Naive thymus-derived CD4-positive, alpha-beta T cell (primary cell): ENCODE results near the gene C3orf33. TPM values are rescaled to one million over a fixed set of nuclear protein-coding genes. Genes with fewer than 3 reads are reported as not detected.
"Not testable (repeated sequence)": the region's sequence is repeated elsewhere in the genome, so short reads cannot be mapped to it uniquely, and the experiment has no call there.

Experiments used
- ATAC-seq: fragments of 150-1000 bp; cut with Tn5 transposase; 2 replicates; pipeline ENCODE4 v1.10.0; 2021; ENCODE audit warnings: mild to moderate bottlenecking, moderate library complexity
- CTCF ChIA-PET: fragments of 350-600 bp; sonication (Branson Sonifier 250); formaldehyde crosslinking; loops from one replicate; lab custom pipeline; 2021; ENCODE audit warnings: antibody characterized with exemption; lab: Charles Lee
- POLR2A ChIA-PET: fragments of 350-600 bp; sonication (Branson Sonifier 250); formaldehyde crosslinking; loops from one replicate; lab custom pipeline; 2021; ENCODE audit warnings: antibody characterized with exemption, inconsistent platforms; lab: Charles Lee
- DNase-seq, 9 donors: peaks; one replicate each; pipeline versions ENCODE4 v3.0.0 to v3.0.0-alpha.2; 2020 to 2022; ENCODE audit warnings: mixed read lengths in 1 of 9
- H3K27ac ChIP-seq: one replicate; pipeline ENCODE4 v1.7.0; 2013; ENCODE audit warnings: mild to moderate bottlenecking, low read depth, low read length, moderate library complexity
- H3K27me3 ChIP-seq, 2 donors: one replicate each; pipeline ENCODE4 v1.7.0; 2013; ENCODE audit warnings: low read length in 2 of 2, mild to moderate bottlenecking in 2 of 2, moderate library complexity in 2 of 2; ENCODE audit not compliant: control insufficient read depth in 2 of 2, insufficient read depth in 2 of 2
- H3K36me3 ChIP-seq, 3 experiments: 1 replicate in 2 of 3; 2 replicates in 1 of 3; pipeline ENCODE4 v1.7.0; 2013; ENCODE audit warnings: low read length in 3 of 3, mild to moderate bottlenecking in 3 of 3, moderate library complexity in 1 of 3; ENCODE audit not compliant: insufficient read depth in 3 of 3, control insufficient read depth in 2 of 3
- H3K4me1 ChIP-seq, 2 donors: one replicate each; pipeline ENCODE4 v1.7.0; 2013; ENCODE audit warnings: low read length in 2 of 2, mild to moderate bottlenecking in 2 of 2, moderate library complexity in 1 of 2; ENCODE audit not compliant: control insufficient read depth in 2 of 2, insufficient read depth in 2 of 2
- H3K4me3 ChIP-seq: 2 replicates; pipeline ENCODE4 v1.7.0; 2013; ENCODE audit warnings: mild to moderate bottlenecking, low read length
- H3K9me3 ChIP-seq, 3 experiments: 1 replicate in 2 of 3; 2 replicates in 1 of 3; pipeline ENCODE4 v1.7.0; 2013; ENCODE audit warnings: low read length in 3 of 3; ENCODE audit not compliant: control insufficient read depth in 2 of 3
- H3K27ac Mint-ChIP-seq, 9 donors: one replicate each; pipeline ENCODE4 v1.8.0; 2020 to 2022; ENCODE audit warnings: mixed read lengths in 9 of 9, mild to moderate bottlenecking in 8 of 9, moderate library complexity in 5 of 9, inconsistent platforms in 2 of 9
- H3K27me3 Mint-ChIP-seq, 5 donors: one replicate each; pipeline ENCODE4 v1.8.0; 2021 to 2022; ENCODE audit warnings: mixed read lengths in 5 of 5, mild to moderate bottlenecking in 1 of 5
- H3K36me3 Mint-ChIP-seq, 5 donors: one replicate each; pipeline ENCODE4 v1.8.0; 2020 to 2022; ENCODE audit warnings: mixed read lengths in 5 of 5, mild to moderate bottlenecking in 3 of 5, inconsistent platforms in 1 of 5
- H3K4me1 Mint-ChIP-seq, 7 donors: one replicate each; pipeline ENCODE4 v1.8.0; 2020 to 2022; ENCODE audit warnings: mixed read lengths in 7 of 7, mild to moderate bottlenecking in 3 of 7, inconsistent platforms in 1 of 7
- H3K4me3 Mint-ChIP-seq, 10 donors: one replicate each; pipeline ENCODE4 v1.8.0; 2020 to 2022; ENCODE audit warnings: mild to moderate bottlenecking in 10 of 10, mixed read lengths in 10 of 10, moderate library complexity in 6 of 10, inconsistent platforms in 2 of 10
- H3K9me3 Mint-ChIP-seq, 11 donors: one replicate each; pipeline ENCODE4 v1.8.0; 2020 to 2022; ENCODE audit warnings: mixed read lengths in 11 of 11, mild to moderate bottlenecking in 4 of 11, inconsistent platforms in 1 of 11, moderate library complexity in 1 of 11
- intact Hi-C, 2 donors: fragments of 100-400 bp; cut with micrococcal nuclease; formaldehyde crosslinking; loops; one replicate each; pipeline ENCODE4 v1.15.1; 2023
- polyA plus RNA-seq, 2 donors: library from polyadenylated mRNA; unstranded; fragments of 300-500 nt; fragmentation: Illumina TruSeq; gene quantifications; one replicate each; pipeline ENCODE4 v1.2.3, GENCODE V29; 2021
- total RNA-seq, 6 experiments: library from RNA in 5 of 6; stranded (reverse) in 5 of 6; gene quantifications; 1 replicate in 5 of 6; 2 replicates in 1 of 6; pipeline ENCODE4 v1.2.3 and lab custom pipeline; 2021 to 2026

C3orf33 gene
- total and polyA plus RNA-seq, 7 experiments from 2014 or later = 1.1 to 4.6 (median 3.0) TPM

DNA sequence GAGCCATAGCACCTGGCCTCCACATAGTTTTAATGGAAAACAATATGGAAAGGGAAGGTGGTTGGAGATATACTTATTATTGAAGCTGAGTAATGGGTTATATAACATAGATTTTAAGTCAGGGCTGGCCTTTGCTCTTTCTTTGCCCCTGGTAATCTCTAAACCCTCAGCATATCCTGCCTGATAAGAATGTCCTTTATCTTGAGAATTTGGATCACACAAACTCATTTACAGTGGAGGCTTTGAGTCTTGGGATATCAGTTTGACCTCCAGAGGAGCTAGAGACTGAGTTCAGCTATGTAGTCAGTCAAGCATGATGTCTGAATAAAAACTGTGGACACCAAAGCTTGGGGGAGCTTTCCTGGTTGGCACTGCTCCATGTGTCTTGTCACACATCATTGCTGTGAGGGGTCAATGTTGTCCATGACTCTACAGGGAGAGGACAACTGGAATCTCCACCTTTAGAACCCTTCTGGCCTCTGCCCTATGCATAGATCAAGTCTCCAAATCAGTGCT, 9.0 kb upstream of the C3orf33 start:
- Histone ChIP-seq H3K9me3 (no peaks in the 10 kb centered on the region), H3K27ac (no peak overlapping the region), H3K27me3 (no peaks in the 10 kb centered on the region), H3K4me1 (no peaks in the 10 kb centered on the region), H3K36me3 (no peaks in the 10 kb centered on the region), H3K4me3 (no peak overlapping the region)
- Mint-ChIP-seq H3K36me3 (peaks cover 0 to 4% (median 2%) of the 10 kb centered on the region in 5 donors), H3K4me3 (no peak overlapping the region), H3K4me1 (no peaks in the 10 kb centered on the region), H3K9me3 (no peaks in the 10 kb centered on the region), H3K27me3 (peaks cover 4 to 17% (median 8%) of the 10 kb centered on the region in 5 donors), H3K27ac (no peak overlapping the region)
- ChIA-PET CTCF (interaction anchor here (2.1 kb wide), 1 partner anchor 9 kb away, joined by 11 read pairs; the partner anchor contains the start of gene C3orf33), POLR2A (no interaction called here)
- DNase-seq = no peak
- intact Hi-C loops = no loop called here
- ATAC-seq = no peak

- H3K27ac ChIP-seq, POLR2A ChIA-PET, H3K4me1 Mint-ChIP-seq, H3K4me3 Mint-ChIP-seq, H3K9me3 ChIP-seq, H3K9me3 Mint-ChIP-seq, ATAC-seq, H3K27me3 ChIP-seq, intact Hi-C loops, DNase-seq, CTCF ChIA-PET, H3K4me3 ChIP-seq, H3K36me3 Mint-ChIP-seq, H3K36me3 ChIP-seq, H3K4me1 ChIP-seq, H3K27ac Mint-ChIP-seq: not testable (repeated sequence)
- H3K27me3 Mint-ChIP-seq = peaks cover 10 to 17% (median 14%) of the 10 kb centered on the region in 5 donors
Measured at GRCh38 chr3:155813224-155813623, 7.1 kb upstream of the C3orf33 start.

GRCh38 chr3:155809181-155809580, 3.1 kb upstream of the C3orf33 start:
- Mint-ChIP-seq H3K4me1 (peaks cover 7 to 17% (median 12%) of the 10 kb centered on the region in 7 donors), H3K27ac (no peak overlapping the region), H3K27me3 (peaks cover 10 to 19% (median 14%) of the 10 kb centered on the region in 5 donors), H3K9me3 (no peaks in the 10 kb centered on the region), H3K4me3 (no peak overlapping the region), H3K36me3 (no peaks in the 10 kb centered on the region)
- DNase-seq (no peak), ATAC-seq (no peak)
- Histone ChIP-seq H3K36me3 (no peaks in the 10 kb centered on the region), H3K9me3 (no peaks in the 10 kb centered on the region), H3K4me1 (no peaks in the 10 kb centered on the region), H3K27me3 (no peaks in the 10 kb centered on the region), H3K4me3 (no peak overlapping the region), H3K27ac (no peak overlapping the region)
- ChIA-PET CTCF (no interaction called here), POLR2A (no interaction called here)
- intact Hi-C loops = loop anchor here (5.0 to 10.0 kb wide), 5 partner anchors 67 to 1484 kb away; partner anchors contain the start of genes DHX36 (in 1 of the 2) and TIPARP (in 1 of the 2)

DNA sequence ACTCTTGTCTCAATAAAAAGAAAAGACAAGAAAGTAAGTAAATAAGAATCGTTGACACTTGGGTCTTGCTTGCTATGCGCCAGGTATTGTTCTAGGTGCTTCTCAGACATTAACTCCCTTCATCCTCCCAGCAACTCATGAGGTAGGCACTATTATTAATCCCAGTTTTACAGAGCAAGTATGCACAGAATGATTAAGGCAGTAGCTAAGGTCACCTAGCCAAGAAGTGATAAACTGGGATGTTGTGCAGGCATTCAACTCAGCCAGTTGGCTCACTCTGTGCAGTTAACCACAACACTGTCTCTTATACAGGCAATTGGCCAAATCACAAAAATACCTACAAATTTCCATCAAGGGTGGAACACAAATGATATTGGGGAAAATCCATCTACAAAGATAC, 1.7 kb upstream of the C3orf33 start:
- H3K4me3 Mint-ChIP-seq = peak overlapping the region in 1 of 10 donors; percentile 38
- peaks cover 0 to 3% (median 0%) of the 10 kb centered on the region in 3 experiments for H3K36me3 ChIP-seq
- H3K36me3 Mint-ChIP-seq = peaks cover 0 to 5% (median 3%) of the 10 kb centered on the region in 5 donors
- H3K4me1 Mint-ChIP-seq = peaks cover 8 to 18% (median 12%) of the 10 kb centered on the region in 7 donors
- peak overlapping the region in 1 of 9 donors; percentile 6 for H3K27ac Mint-ChIP-seq
- intact Hi-C loops = loop anchor here (2.0 to 10.0 kb wide), 6 partner anchors 19 to 1483 kb away; partner anchors contain the start of genes DHX36 (in 1 of the 2) and TIPARP (in 1 of the 2)
- ATAC-seq (no peak), DNase-seq (no peak)
- H3K27me3 ChIP-seq = no peaks in the 10 kb centered on the region
- no peaks in the 10 kb centered on the region for H3K9me3 ChIP-seq
- ChIA-PET CTCF (no interaction called here), POLR2A (no interaction called here)
- H3K4me3 ChIP-seq = no peak overlapping the region
- H3K27me3 Mint-ChIP-seq = peaks cover 10 to 19% (median 14%) of the 10 kb centered on the region in 5 donors
- H3K27ac ChIP-seq = no peak overlapping the region
- H3K4me1 ChIP-seq = no peaks in the 10 kb centered on the region
- H3K9me3 Mint-ChIP-seq = no peaks in the 10 kb centered on the region

DNA sequence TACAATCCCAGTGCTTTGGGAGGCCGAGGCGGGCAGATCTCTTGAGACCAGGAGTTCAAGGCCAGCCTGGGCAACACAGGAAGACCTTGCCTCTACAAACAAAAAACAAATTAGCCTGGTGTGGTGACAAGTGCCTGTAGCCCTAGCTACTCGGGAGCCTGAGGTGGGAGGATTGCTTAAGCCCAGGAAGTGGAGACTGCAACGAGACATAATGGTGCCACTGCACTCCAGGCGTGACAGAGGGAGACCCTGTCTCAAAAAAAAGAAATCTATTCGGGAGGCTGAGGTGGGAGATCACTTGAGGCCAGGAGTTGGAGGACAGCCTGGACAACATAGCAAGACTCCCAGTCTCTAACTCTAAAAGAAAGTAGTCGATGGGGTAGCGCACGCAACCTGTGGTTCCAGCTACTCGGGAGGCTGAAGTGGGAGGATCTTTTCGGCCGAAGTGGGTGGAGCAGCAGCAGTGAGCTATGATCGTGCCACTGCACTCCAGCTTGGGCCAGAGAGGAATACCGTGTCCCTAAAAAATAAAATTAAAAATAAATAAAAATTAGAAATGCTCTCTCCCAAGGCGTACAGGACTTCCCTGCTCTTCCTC, 775 bp downstream of the C3orf33 start:
- peak overlapping the region; percentile 79 for H3K27ac ChIP-seq
- no peak for DNase-seq
- Mint-ChIP-seq H3K27ac (peak overlapping the region; percentile 71 to 94 (median 81)), H3K36me3 (peaks cover 2 to 23% (median 19%) of the 10 kb centered on the region in 5 donors), H3K9me3 (no peaks in the 10 kb centered on the region), H3K4me1 (peaks cover 8 to 33% (median 22%) of the 10 kb centered on the region in 7 donors), H3K27me3 (peaks cover 0 to 15% (median 6%) of the 10 kb centered on the region in 5 donors), H3K4me3 (peak overlapping the region; percentile 79 to 91 (median 90))
- peak; percentile 9 for ATAC-seq
- peak overlapping the region; percentile 71 for H3K4me3 ChIP-seq
- ChIA-PET POLR2A (interaction anchor here (0.7 to 2.6 kb wide), 8 partner anchors 26 to 1368 kb away, joined by 3 to 25 read pairs (median 6); partner anchors contain the start of genes CCNL1, GMPS and SLC33A1), CTCF (interaction anchor here (0.7 to 2.4 kb wide), 16 partner anchors 9 to 1370 kb away, joined by 3 to 13 read pairs (median 5); partner anchors contain the start of genes GMPS and SLC33A1)
- peaks cover 0 to 3% (median 0%) of the 10 kb centered on the region in 3 experiments for H3K36me3 ChIP-seq
- no peaks in the 10 kb centered on the region for H3K4me1 ChIP-seq
- no peaks in the 10 kb centered on the region for H3K9me3 ChIP-seq
- intact Hi-C loops = loop anchor here (1.0 to 10.0 kb wide), 6 partner anchors 63 to 1481 kb away; partner anchors contain the start of genes DHX36 (in 1 of the 2) and TIPARP (in 1 of the 2)
- no peaks in the 10 kb centered on the region for H3K27me3 ChIP-seq

DNA sequence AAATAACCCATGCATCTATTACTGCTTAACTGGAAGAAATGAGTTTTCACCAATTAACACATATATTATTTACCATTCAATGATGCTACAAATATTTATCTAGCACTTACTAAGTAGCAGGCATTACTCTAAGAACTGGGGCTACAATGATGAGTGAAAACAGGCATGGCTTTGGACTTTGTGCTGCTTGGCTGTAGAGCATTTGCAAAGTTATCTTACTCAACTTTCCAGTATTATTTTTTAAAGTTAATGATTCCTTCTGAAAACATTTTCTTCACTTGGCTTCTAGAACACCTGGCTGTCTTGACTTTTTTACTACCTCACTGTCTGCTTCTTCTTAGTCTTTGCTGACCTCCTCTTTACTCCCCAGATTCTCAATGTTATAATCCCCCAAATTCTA, 1.8 kb downstream of the C3orf33 start:
- Mint-ChIP-seq H3K9me3 (no peaks in the 10 kb centered on the region), H3K27me3 (peaks cover 0 to 12% (median 2%) of the 10 kb centered on the region in 5 donors), H3K4me1 (peaks cover 9 to 42% (median 26%) of the 10 kb centered on the region in 7 donors), H3K36me3 (peaks cover 5 to 32% (median 24%) of the 10 kb centered on the region in 5 donors), H3K27ac (peak overlapping the region in 4 of 9 donors; percentile 9 to 81 (median 69)), H3K4me3 (peak overlapping the region in 7 of 10 donors; percentile 37 to 91 (median 89))
- no peak overlapping the region for H3K27ac ChIP-seq
- no peaks in the 10 kb centered on the region for H3K27me3 ChIP-seq
- intact Hi-C loops = loop anchor here (10.0 kb wide), 2 partner anchors 150 to 1480 kb away; partner anchors contain the start of gene DHX36 (in 1 of the 2)
- ChIA-PET CTCF (interaction anchor here (1.0 kb wide), 1 partner anchor 58 kb away, joined by 4 read pairs; no protein-coding TSS in a partner anchor), POLR2A (interaction anchor here (2.6 kb wide), 1 partner anchor 49 kb away, joined by 25 read pairs; the partner anchor contains the start of gene SLC33A1)
- ATAC-seq (no peak), DNase-seq (no peak)
- H3K4me1 ChIP-seq = no peaks in the 10 kb centered on the region
- H3K9me3 ChIP-seq = no peaks in the 10 kb centered on the region
- H3K36me3 ChIP-seq = peaks cover 0 to 3% (median 0%) of the 10 kb centered on the region in 3 experiments
- no peak overlapping the region for H3K4me3 ChIP-seq
